Fibroblast of lung (primary cell): ENCODE measurements around the gene C2orf42.

Source experiments
- EZH2 ChIP-seq: IDR thresholded peaks from 2 replicates; pipeline ENCODE4 v1.5.1; 2012; ENCODE audit warnings: low read length, control low read depth, mild to moderate bottlenecking; ENCODE audit errors: missing control alignments
- TF ChIP-seq, protein P1 (sequence below), 2 donors: IDR thresholded peaks in 1 of 2; conservative IDR thresholded peaks in 1 of 2; 1 replicate in 1 of 2; 2 replicates in 1 of 2; pipeline ENCODE4 v1.5.1; 2011 to 2012; ENCODE audit warnings: low read length in 2 of 2, control low read depth in 1 of 2, inconsistent platforms in 1 of 2, low read depth in 1 of 2, mild to moderate bottlenecking in 1 of 2

DNA sequence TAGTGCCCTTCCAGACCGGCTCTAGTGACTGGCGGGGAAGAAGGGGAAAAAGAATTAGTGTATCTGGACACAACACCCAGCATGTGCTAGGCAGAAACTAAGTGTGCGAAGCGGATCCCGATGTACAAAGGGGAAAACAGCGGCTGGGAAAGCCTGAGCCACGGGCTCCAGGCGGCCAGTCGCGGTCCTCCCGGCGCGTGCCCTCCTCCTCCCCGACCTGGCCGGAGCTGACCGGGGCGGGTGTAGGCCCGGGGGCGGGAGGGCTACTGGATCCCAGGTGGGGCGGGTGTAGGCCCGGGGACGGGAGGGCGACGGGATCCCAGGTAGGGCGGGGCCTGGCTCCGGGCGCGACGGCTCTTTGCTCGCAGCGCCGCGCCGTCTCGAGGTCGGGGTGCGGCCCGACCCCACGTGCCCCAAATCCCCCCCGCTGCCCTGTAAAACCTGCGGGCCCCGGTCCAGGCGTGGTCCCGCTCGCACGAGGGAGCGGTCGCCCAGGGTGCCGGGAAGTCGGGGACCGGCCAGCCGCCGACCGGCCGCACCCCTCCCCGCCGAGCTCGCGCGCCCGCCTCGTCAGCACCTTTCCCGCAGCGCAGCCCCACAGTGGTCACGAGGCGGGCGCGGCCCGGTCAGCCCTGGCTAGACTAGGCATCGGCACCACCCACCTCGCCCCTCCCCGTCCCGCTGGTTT, 48.8 kb downstream of the C2orf42 start:
- TF ChIP-seq, protein P1, sequence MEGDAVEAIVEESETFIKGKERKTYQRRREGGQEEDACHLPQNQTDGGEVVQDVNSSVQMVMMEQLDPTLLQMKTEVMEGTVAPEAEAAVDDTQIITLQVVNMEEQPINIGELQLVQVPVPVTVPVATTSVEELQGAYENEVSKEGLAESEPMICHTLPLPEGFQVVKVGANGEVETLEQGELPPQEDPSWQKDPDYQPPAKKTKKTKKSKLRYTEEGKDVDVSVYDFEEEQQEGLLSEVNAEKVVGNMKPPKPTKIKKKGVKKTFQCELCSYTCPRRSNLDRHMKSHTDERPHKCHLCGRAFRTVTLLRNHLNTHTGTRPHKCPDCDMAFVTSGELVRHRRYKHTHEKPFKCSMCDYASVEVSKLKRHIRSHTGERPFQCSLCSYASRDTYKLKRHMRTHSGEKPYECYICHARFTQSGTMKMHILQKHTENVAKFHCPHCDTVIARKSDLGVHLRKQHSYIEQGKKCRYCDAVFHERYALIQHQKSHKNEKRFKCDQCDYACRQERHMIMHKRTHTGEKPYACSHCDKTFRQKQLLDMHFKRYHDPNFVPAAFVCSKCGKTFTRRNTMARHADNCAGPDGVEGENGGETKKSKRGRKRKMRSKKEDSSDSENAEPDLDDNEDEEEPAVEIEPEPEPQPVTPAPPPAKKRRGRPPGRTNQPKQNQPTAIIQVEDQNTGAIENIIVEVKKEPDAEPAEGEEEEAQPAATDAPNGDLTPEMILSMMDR (conservative IDR thresholded peaks at IDR 0.05 in 1 of 2, IDR thresholded peaks at IDR 0.05 in 1 of 2; ENCODE audit: low read depth in 1 of 2, low read length in 2 of 2): no peak
- TF ChIP-seq EZH2: no peak
